GM19351 (cell line): ENCODE results near the gene GAK.

Experiments
- ATAC-seq: cut with Tn5 transposase; IDR thresholded peaks from one replicate; pipeline ENCODE4 v1.9.1; 2021; ENCODE audit warnings: mild to moderate bottlenecking, moderate library complexity; ENCODE audit not compliant: unreplicated experiment

The GAK gene

GRCh38 chr4:833156-833555 lies 99.0 kb downstream of the GAK start:
- no peak for ATAC-seq

- no peak for ATAC-seq
Measured at GRCh38 chr4:832536-832935, 99.6 kb downstream of the GAK start.

GRCh38 chr4:832108-832507 lies 100.0 kb downstream of the GAK start:
- no peak for ATAC-seq

GRCh38 chr4:831483-831805 lies 100.7 kb downstream of the GAK start:
- no peak for ATAC-seq

GRCh38 chr4:830601-831482 lies 101.3 kb downstream of the GAK start:
- no peak for ATAC-seq

GRCh38 chr4:829761-830600 lies 102.1 kb downstream of the GAK start:
- no peak for ATAC-seq

GRCh38 chr4:829291-829690 lies 102.8 kb downstream of the GAK start:
- ATAC-seq: no peak

GRCh38 chr4:828641-829271 lies 103.4 kb downstream of the GAK start:
- no peak for ATAC-seq

GRCh38 chr4:827209-828081 lies 104.7 kb downstream of the GAK start:
- no peak for ATAC-seq

- ATAC-seq: no peak
Measured at GRCh38 chr4:826508-827208, 105.5 kb downstream of the GAK start.

GRCh38 chr4:825971-826330 lies 106.2 kb downstream of the GAK start, which contains the start of gene CPLX1:
CPLX1 (minus strand) TSS chr4:826129; CDS start chr4:824522, 1,607 bp downstream.
- ATAC-seq: no peak

- ATAC-seq: no peak
Measured at GRCh38 chr4:825063-825970, 106.8 kb downstream of the GAK start.

- ATAC-seq: no peak
Measured at GRCh38 chr4:824461-825062, 107.6 kb downstream of the GAK start.

- no peak for ATAC-seq
Measured at GRCh38 chr4:823761-824460, 108.2 kb downstream of the GAK start.

- ATAC-seq: no peak
Measured at GRCh38 chr4:823176-823760, 108.8 kb downstream of the GAK start.

GRCh38 chr4:822361-823175 lies 109.5 kb downstream of the GAK start:
- ATAC-seq: no peak

GRCh38 chr4:821631-822030 lies 110.5 kb downstream of the GAK start:
- ATAC-seq: no peak
